ENCODE results near the gene CROCC. TPM values are rescaled to one million over a fixed set of nuclear protein-coding genes. Genes with fewer than 3 reads are reported as not detected.

The CROCC gene
- total RNA-seq, 1 donor from 2014 or later = 24.7 TPM

GRCh38 chr1:16967095-16967575 is 45.4 kb downstream of the CROCC start:
- peaks cover 2% of the 10 kb centered on the region for H3K36me3 Mint-ChIP-seq (ENCODE audit: low read depth)
- TF ChIP-seq, protein P1, sequence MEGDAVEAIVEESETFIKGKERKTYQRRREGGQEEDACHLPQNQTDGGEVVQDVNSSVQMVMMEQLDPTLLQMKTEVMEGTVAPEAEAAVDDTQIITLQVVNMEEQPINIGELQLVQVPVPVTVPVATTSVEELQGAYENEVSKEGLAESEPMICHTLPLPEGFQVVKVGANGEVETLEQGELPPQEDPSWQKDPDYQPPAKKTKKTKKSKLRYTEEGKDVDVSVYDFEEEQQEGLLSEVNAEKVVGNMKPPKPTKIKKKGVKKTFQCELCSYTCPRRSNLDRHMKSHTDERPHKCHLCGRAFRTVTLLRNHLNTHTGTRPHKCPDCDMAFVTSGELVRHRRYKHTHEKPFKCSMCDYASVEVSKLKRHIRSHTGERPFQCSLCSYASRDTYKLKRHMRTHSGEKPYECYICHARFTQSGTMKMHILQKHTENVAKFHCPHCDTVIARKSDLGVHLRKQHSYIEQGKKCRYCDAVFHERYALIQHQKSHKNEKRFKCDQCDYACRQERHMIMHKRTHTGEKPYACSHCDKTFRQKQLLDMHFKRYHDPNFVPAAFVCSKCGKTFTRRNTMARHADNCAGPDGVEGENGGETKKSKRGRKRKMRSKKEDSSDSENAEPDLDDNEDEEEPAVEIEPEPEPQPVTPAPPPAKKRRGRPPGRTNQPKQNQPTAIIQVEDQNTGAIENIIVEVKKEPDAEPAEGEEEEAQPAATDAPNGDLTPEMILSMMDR (IDR thresholded peaks at IDR 0.05) = no peak
- H3K9me3 Mint-ChIP-seq (ENCODE audit: low read depth) = no peaks in the 10 kb centered on the region
- peak overlapping the region; percentile 75 for H3K27ac Mint-ChIP-seq (ENCODE audit: unreplicated experiment)
- no peaks in the 10 kb centered on the region for H3K27me3 Mint-ChIP-seq (ENCODE audit: low read depth)
- H3K4me1 Mint-ChIP-seq (ENCODE audit: low read depth) = peaks cover 61% of the 10 kb centered on the region
- DNase-seq (ENCODE audit: low spot score) = peak; percentile 94
- peak overlapping the region; percentile 49 for H3K4me3 Mint-ChIP-seq (ENCODE audit: unreplicated experiment)

GRCh38 chr1:16967962-16968361 is 46.2 kb downstream of the CROCC start:
- no peak overlapping the region for H3K4me3 Mint-ChIP-seq (ENCODE audit: unreplicated experiment)
- DNase-seq (ENCODE audit: low spot score) = no peak
- H3K27me3 Mint-ChIP-seq (ENCODE audit: low read depth) = no peaks in the 10 kb centered on the region
- H3K9me3 Mint-ChIP-seq (ENCODE audit: low read depth) = no peaks in the 10 kb centered on the region
- no peak overlapping the region for H3K27ac Mint-ChIP-seq (ENCODE audit: unreplicated experiment)
- TF ChIP-seq, protein P1 (IDR thresholded peaks at IDR 0.05) = no peak
- peaks cover 69% of the 10 kb centered on the region for H3K4me1 Mint-ChIP-seq (ENCODE audit: low read depth)
- H3K36me3 Mint-ChIP-seq (ENCODE audit: low read depth) = peaks cover 3% of the 10 kb centered on the region

GRCh38 chr1:16968372-16968771 is 46.6 kb downstream of the CROCC start:
- H3K27me3 Mint-ChIP-seq (ENCODE audit: low read depth) = no peaks in the 10 kb centered on the region
- peaks cover 67% of the 10 kb centered on the region for H3K4me1 Mint-ChIP-seq (ENCODE audit: low read depth)
- TF ChIP-seq, protein P1 (IDR thresholded peaks at IDR 0.05) = no peak
- H3K4me3 Mint-ChIP-seq (ENCODE audit: unreplicated experiment) = no peak overlapping the region
- H3K27ac Mint-ChIP-seq (ENCODE audit: unreplicated experiment) = no peak overlapping the region
- peaks cover 3% of the 10 kb centered on the region for H3K36me3 Mint-ChIP-seq (ENCODE audit: low read depth)
- no peak for DNase-seq (ENCODE audit: low spot score)
- H3K9me3 Mint-ChIP-seq (ENCODE audit: low read depth) = no peaks in the 10 kb centered on the region

GRCh38 chr1:16969057-16969611 is 47.4 kb downstream of the CROCC start:
- H3K4me1 Mint-ChIP-seq (ENCODE audit: low read depth) = peaks cover 62% of the 10 kb centered on the region

GRCh38 chr1:16969651-16970050 is 47.9 kb downstream of the CROCC start:
- Mint-ChIP-seq H3K36me3 (ENCODE audit: low read depth) (peaks cover 3% of the 10 kb centered on the region), H3K9me3 (ENCODE audit: low read depth) (no peaks in the 10 kb centered on the region), H3K4me1 (ENCODE audit: low read depth) (peaks cover 60% of the 10 kb centered on the region), H3K4me3 (ENCODE audit: unreplicated experiment) (no peak overlapping the region), H3K27ac (ENCODE audit: unreplicated experiment) (no peak overlapping the region), H3K27me3 (ENCODE audit: low read depth) (no peaks in the 10 kb centered on the region)
- DNase-seq (ENCODE audit: low spot score) = peak; percentile 87
- TF ChIP-seq, protein P1 (IDR thresholded peaks at IDR 0.05) = no peak

More at GRCh38 chr1:16969057-16969611, 47.4 kb downstream of the CROCC start:
- Mint-ChIP-seq H3K9me3 (ENCODE audit: low read depth) (no peaks in the 10 kb centered on the region), H3K36me3 (ENCODE audit: low read depth) (peaks cover 3% of the 10 kb centered on the region), H3K27ac (ENCODE audit: unreplicated experiment) (peak overlapping the region; percentile 8), H3K27me3 (ENCODE audit: low read depth) (no peaks in the 10 kb centered on the region), H3K4me3 (ENCODE audit: unreplicated experiment) (no peak overlapping the region)
- TF ChIP-seq, protein P1 (IDR thresholded peaks at IDR 0.05) = no peak
- DNase-seq (ENCODE audit: low spot score) = no peak

Data from chondrocyte (in vitro differentiated cells).